ENCODE data around the gene ASCL4.

The ASCL4 gene

GRCh38 chr12:107731366-107731765 is 43.1 kb upstream of the ASCL4 start:
- Histone ChIP-seq H3K9ac (ENCODE audit: low read depth, low read length) (no peak overlapping the region), H3K27ac (ENCODE audit: low read length) (no peak overlapping the region), H3K4me1 (ENCODE audit: insufficient read depth, low read length) (no peaks in the 10 kb centered on the region), H2AFZ (ENCODE audit: low read depth, low read length) (no peak overlapping the region), H3K36me3 (ENCODE audit: insufficient read depth, low read length) (peaks cover 36% of the 10 kb centered on the region), H3K27me3 (ENCODE audit: insufficient read depth, low read length, poor library complexity) (no peaks in the 10 kb centered on the region), H3K4me3 (ENCODE audit: low read depth in 1 of 2, low read length in 2 of 2) (no peak overlapping the region), H4K20me1 (ENCODE audit: insufficient read depth, low read length) (no peaks in the 10 kb centered on the region), H3K79me2 (ENCODE audit: insufficient read depth, low read length) (no peaks in the 10 kb centered on the region), H3K4me2 (ENCODE audit: insufficient read depth, low read length) (no peak overlapping the region), H3K9me3 (ENCODE audit: insufficient read depth, low read length, severe bottlenecking) (no peaks in the 10 kb centered on the region)
- no peak for ATAC-seq (ENCODE audit: insufficient read depth, low read depth)
- no peak for TF ChIP-seq EZH2 (IDR thresholded peaks at IDR 0.05; ENCODE audit: borderline replicate concordance, low read depth, low read length, severe bottlenecking)
- no peak for TF ChIP-seq CTCF (IDR thresholded peaks at IDR 0.05; ENCODE audit: borderline replicate concordance, extremely low read depth, low read length, poor library complexity, severe bottlenecking)
- DNase-seq = no peak

GRCh38 chr12:107732365-107732764 is 42.1 kb upstream of the ASCL4 start:
- Histone ChIP-seq H3K27me3 (ENCODE audit: insufficient read depth, low read length, poor library complexity) (no peaks in the 10 kb centered on the region), H2AFZ (ENCODE audit: low read depth, low read length) (no peak overlapping the region), H3K27ac (ENCODE audit: low read length) (no peak overlapping the region), H4K20me1 (ENCODE audit: insufficient read depth, low read length) (no peaks in the 10 kb centered on the region), H3K9me3 (ENCODE audit: insufficient read depth, low read length, severe bottlenecking) (no peaks in the 10 kb centered on the region), H3K79me2 (ENCODE audit: insufficient read depth, low read length) (no peaks in the 10 kb centered on the region), H3K4me3 (ENCODE audit: low read depth in 1 of 2, low read length in 2 of 2) (no peak overlapping the region), H3K9ac (ENCODE audit: low read depth, low read length) (no peak overlapping the region), H3K36me3 (ENCODE audit: insufficient read depth, low read length) (peaks cover 46% of the 10 kb centered on the region), H3K4me1 (ENCODE audit: insufficient read depth, low read length) (no peaks in the 10 kb centered on the region), H3K4me2 (ENCODE audit: insufficient read depth, low read length) (no peak overlapping the region)
- no peak for TF ChIP-seq CTCF (IDR thresholded peaks at IDR 0.05; ENCODE audit: borderline replicate concordance, extremely low read depth, low read length, poor library complexity, severe bottlenecking)
- TF ChIP-seq EZH2 (IDR thresholded peaks at IDR 0.05; ENCODE audit: borderline replicate concordance, low read depth, low read length, severe bottlenecking) = no peak
- ATAC-seq (ENCODE audit: insufficient read depth, low read depth) (peak; percentile 24; the same call in 1 of the 3 replicates), DNase-seq (no peak)

GRCh38 chr12:107734139-107734538 is 40.4 kb upstream of the ASCL4 start:
- H3K9ac ChIP-seq (ENCODE audit: low read depth, low read length) = no peak overlapping the region
- no peaks in the 10 kb centered on the region for H4K20me1 ChIP-seq (ENCODE audit: insufficient read depth, low read length)
- no peaks in the 10 kb centered on the region for H3K4me1 ChIP-seq (ENCODE audit: insufficient read depth, low read length)
- TF ChIP-seq CTCF (IDR thresholded peaks at IDR 0.05; ENCODE audit: borderline replicate concordance, extremely low read depth, low read length, poor library complexity, severe bottlenecking) = no peak
- no peak for TF ChIP-seq EZH2 (IDR thresholded peaks at IDR 0.05; ENCODE audit: borderline replicate concordance, low read depth, low read length, severe bottlenecking)
- no peak for DNase-seq
- no peaks in the 10 kb centered on the region for H3K9me3 ChIP-seq (ENCODE audit: insufficient read depth, low read length, severe bottlenecking)
- no peak overlapping the region for H3K4me2 ChIP-seq (ENCODE audit: insufficient read depth, low read length)
- H3K4me3 ChIP-seq (ENCODE audit: low read depth in 1 of 2, low read length in 2 of 2) = no peak overlapping the region
- no peaks in the 10 kb centered on the region for H3K27me3 ChIP-seq (ENCODE audit: insufficient read depth, low read length, poor library complexity)
- peaks cover 64% of the 10 kb centered on the region for H3K36me3 ChIP-seq (ENCODE audit: insufficient read depth, low read length)
- no peaks in the 10 kb centered on the region for H3K79me2 ChIP-seq (ENCODE audit: insufficient read depth, low read length)
- no peak overlapping the region for H2AFZ ChIP-seq (ENCODE audit: low read depth, low read length)
- ATAC-seq (ENCODE audit: insufficient read depth, low read depth) = no peak
- no peak overlapping the region for H3K27ac ChIP-seq (ENCODE audit: low read length)

GRCh38 chr12:107735763-107736162 is 38.7 kb upstream of the ASCL4 start:
- Histone ChIP-seq H3K4me1 (ENCODE audit: insufficient read depth, low read length) (no peaks in the 10 kb centered on the region), H3K4me2 (ENCODE audit: insufficient read depth, low read length) (no peak overlapping the region), H3K4me3 (ENCODE audit: low read depth in 1 of 2, low read length in 2 of 2) (no peak overlapping the region), H3K9me3 (ENCODE audit: insufficient read depth, low read length, severe bottlenecking) (no peaks in the 10 kb centered on the region), H3K9ac (ENCODE audit: low read depth, low read length) (no peak overlapping the region), H3K27me3 (ENCODE audit: insufficient read depth, low read length, poor library complexity) (no peaks in the 10 kb centered on the region), H3K36me3 (ENCODE audit: insufficient read depth, low read length) (peaks cover 80% of the 10 kb centered on the region), H4K20me1 (ENCODE audit: insufficient read depth, low read length) (no peaks in the 10 kb centered on the region), H3K27ac (ENCODE audit: low read length) (no peak overlapping the region), H2AFZ (ENCODE audit: low read depth, low read length) (no peak overlapping the region), H3K79me2 (ENCODE audit: insufficient read depth, low read length) (no peaks in the 10 kb centered on the region)
- no peak for DNase-seq
- ATAC-seq (ENCODE audit: insufficient read depth, low read depth) = no peak
- no peak for TF ChIP-seq EZH2 (IDR thresholded peaks at IDR 0.05; ENCODE audit: borderline replicate concordance, low read depth, low read length, severe bottlenecking)
- no peak for TF ChIP-seq CTCF (IDR thresholded peaks at IDR 0.05; ENCODE audit: borderline replicate concordance, extremely low read depth, low read length, poor library complexity, severe bottlenecking)
